ENCODE results near the gene PDZD2.

- TF ChIP-seq, protein P1, sequence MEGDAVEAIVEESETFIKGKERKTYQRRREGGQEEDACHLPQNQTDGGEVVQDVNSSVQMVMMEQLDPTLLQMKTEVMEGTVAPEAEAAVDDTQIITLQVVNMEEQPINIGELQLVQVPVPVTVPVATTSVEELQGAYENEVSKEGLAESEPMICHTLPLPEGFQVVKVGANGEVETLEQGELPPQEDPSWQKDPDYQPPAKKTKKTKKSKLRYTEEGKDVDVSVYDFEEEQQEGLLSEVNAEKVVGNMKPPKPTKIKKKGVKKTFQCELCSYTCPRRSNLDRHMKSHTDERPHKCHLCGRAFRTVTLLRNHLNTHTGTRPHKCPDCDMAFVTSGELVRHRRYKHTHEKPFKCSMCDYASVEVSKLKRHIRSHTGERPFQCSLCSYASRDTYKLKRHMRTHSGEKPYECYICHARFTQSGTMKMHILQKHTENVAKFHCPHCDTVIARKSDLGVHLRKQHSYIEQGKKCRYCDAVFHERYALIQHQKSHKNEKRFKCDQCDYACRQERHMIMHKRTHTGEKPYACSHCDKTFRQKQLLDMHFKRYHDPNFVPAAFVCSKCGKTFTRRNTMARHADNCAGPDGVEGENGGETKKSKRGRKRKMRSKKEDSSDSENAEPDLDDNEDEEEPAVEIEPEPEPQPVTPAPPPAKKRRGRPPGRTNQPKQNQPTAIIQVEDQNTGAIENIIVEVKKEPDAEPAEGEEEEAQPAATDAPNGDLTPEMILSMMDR (conservative IDR thresholded peaks at IDR 0.05; ENCODE audit: low read depth in 2 of 2): no peak
- TF ChIP-seq POLR2AphosphoS5 (IDR thresholded peaks at IDR 0.05; ENCODE audit: low read depth) (no peak), EZH2 (IDR thresholded peaks at IDR 0.05; ENCODE audit: low read depth, unreplicated experiment) (no peak), JUNB (IDR thresholded peaks at IDR 0.05; ENCODE audit: unreplicated experiment) (no peak), ETS1 (IDR thresholded peaks at IDR 0.05) (no peak), EZH2phosphoT487 (IDR thresholded peaks at IDR 0.05; ENCODE audit: unreplicated experiment) (no peak), STAT1 (IDR thresholded peaks at IDR 0.05; ENCODE audit: unreplicated experiment) (no peak)
- TF ChIP-seq, protein P2, sequence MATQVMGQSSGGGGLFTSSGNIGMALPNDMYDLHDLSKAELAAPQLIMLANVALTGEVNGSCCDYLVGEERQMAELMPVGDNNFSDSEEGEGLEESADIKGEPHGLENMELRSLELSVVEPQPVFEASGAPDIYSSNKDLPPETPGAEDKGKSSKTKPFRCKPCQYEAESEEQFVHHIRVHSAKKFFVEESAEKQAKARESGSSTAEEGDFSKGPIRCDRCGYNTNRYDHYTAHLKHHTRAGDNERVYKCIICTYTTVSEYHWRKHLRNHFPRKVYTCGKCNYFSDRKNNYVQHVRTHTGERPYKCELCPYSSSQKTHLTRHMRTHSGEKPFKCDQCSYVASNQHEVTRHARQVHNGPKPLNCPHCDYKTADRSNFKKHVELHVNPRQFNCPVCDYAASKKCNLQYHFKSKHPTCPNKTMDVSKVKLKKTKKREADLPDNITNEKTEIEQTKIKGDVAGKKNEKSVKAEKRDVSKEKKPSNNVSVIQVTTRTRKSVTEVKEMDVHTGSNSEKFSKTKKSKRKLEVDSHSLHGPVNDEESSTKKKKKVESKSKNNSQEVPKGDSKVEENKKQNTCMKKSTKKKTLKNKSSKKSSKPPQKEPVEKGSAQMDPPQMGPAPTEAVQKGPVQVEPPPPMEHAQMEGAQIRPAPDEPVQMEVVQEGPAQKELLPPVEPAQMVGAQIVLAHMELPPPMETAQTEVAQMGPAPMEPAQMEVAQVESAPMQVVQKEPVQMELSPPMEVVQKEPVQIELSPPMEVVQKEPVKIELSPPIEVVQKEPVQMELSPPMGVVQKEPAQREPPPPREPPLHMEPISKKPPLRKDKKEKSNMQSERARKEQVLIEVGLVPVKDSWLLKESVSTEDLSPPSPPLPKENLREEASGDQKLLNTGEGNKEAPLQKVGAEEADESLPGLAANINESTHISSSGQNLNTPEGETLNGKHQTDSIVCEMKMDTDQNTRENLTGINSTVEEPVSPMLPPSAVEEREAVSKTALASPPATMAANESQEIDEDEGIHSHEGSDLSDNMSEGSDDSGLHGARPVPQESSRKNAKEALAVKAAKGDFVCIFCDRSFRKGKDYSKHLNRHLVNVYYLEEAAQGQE (IDR thresholded peaks at IDR 0.05; ENCODE audit: unreplicated experiment): no peak
Observed at GRCh38 chr5:31617867-31618266, 21.1 kb upstream of the PDZD2 start.

Measured in GM23338 (cell line).